Fibroblast of villous mesenchyme (primary cell): Measurements from ENCODE around the gene CFAP251. TPM values are rescaled to one million over a fixed set of nuclear protein-coding genes. Genes with fewer than 3 reads are reported as not detected.

Source experiments
- DNase-seq: peaks from one replicate; pipeline ENCODE4 v3.0.0-alpha.2; 2010; ENCODE audit warnings: low read depth
- H3K4me3 ChIP-seq: 2 replicates; pipeline ENCODE4 v1.5.1; 2011; ENCODE audit warnings: low read depth, mild to moderate bottlenecking, low read length
- CTCF ChIP-seq: IDR thresholded peaks from 2 replicates; pipeline ENCODE4 v1.5.1; 2012; ENCODE audit warnings: low read depth, mild to moderate bottlenecking, low read length; ENCODE audit not compliant: insufficient read depth
- total RNA-seq: library from RNA; depleted of rRNA; stranded (reverse); fragments of >200 nt; gene quantifications from 2 replicates; pipeline ENCODE4 v1.2.3, GENCODE V29; 2012

Gene CFAP251
- total RNA-seq, 1 donor = 8.2 TPM

GRCh38 chr12:121957861-121958515 lies 39.6 kb downstream of the CFAP251 start:
- DNase-seq = no peak

GRCh38 chr12:121958541-121959240 lies 40.3 kb downstream of the CFAP251 start:
- H3K4me3 ChIP-seq = no peak overlapping the region
- peak; percentile 70 for DNase-seq
- no peak for TF ChIP-seq CTCF

More at GRCh38 chr12:121957861-121958515, 39.6 kb downstream of the CFAP251 start:
- no peak for TF ChIP-seq CTCF
- no peak overlapping the region for H3K4me3 ChIP-seq

GRCh38 chr12:121960541-121960940 lies 42.1 kb downstream of the CFAP251 start:
- H3K4me3 ChIP-seq = no peak overlapping the region
- TF ChIP-seq CTCF = no peak
- DNase-seq = no peak

GRCh38 chr12:121961195-121961879 lies 42.9 kb downstream of the CFAP251 start:
- TF ChIP-seq CTCF = no peak
- no peak overlapping the region for H3K4me3 ChIP-seq
- no peak for DNase-seq

- H3K4me3 ChIP-seq = no peak overlapping the region
- DNase-seq = no peak
- TF ChIP-seq CTCF = no peak
Observed at GRCh38 chr12:121963341-121964018, 45.1 kb downstream of the CFAP251 start.

- no peak overlapping the region for H3K4me3 ChIP-seq
- DNase-seq = peak; percentile 33
- TF ChIP-seq CTCF = no peak
Observed at GRCh38 chr12:121964813-121965643, 46.6 kb downstream of the CFAP251 start.
